Skeletal muscle cell (primary cell): ENCODE data around the gene FAH.

Experiments
- DNase-seq: peaks from one replicate; pipeline ENCODE4 v3.0.0-alpha.2; 2010; ENCODE audit warnings: low read depth
- H3K4me3 ChIP-seq: 2 replicates; pipeline ENCODE4 v1.5.1; 2011; ENCODE audit warnings: low read depth, mild to moderate bottlenecking, control low read depth, low read length, moderate library complexity

The FAH gene

GRCh38 chr15:80168421-80168820 lies 15.6 kb downstream of the FAH start:
- H3K4me3 ChIP-seq = no peak overlapping the region
- DNase-seq = no peak

- no peak overlapping the region for H3K4me3 ChIP-seq
- no peak for DNase-seq
These were observed 17.1 kb downstream of the FAH start for GRCh38 chr15:80169768-80170357.

- H3K4me3 ChIP-seq = no peak overlapping the region
- no peak for DNase-seq
These were observed 17.8 kb downstream of the FAH start for GRCh38 chr15:80170596-80170995.

GRCh38 chr15:80171787-80172186 lies 19.0 kb downstream of the FAH start:
- DNase-seq = no peak

GRCh38 chr15:80172401-80172800 lies 19.6 kb downstream of the FAH start:
- DNase-seq = no peak
- H3K4me3 ChIP-seq = no peak overlapping the region

More at GRCh38 chr15:80171787-80172186, 19.0 kb downstream of the FAH start:
- no peak overlapping the region for H3K4me3 ChIP-seq

- no peak overlapping the region for H3K4me3 ChIP-seq
- DNase-seq = no peak
These were observed 20.4 kb downstream of the FAH start for GRCh38 chr15:80173022-80173759.

- peak; percentile 63 for DNase-seq
- H3K4me3 ChIP-seq = no peak overlapping the region
These were observed 21.4 kb downstream of the FAH start for GRCh38 chr15:80174017-80174746.

GRCh38 chr15:80175436-80175835 lies 22.6 kb downstream of the FAH start:
- no peak overlapping the region for H3K4me3 ChIP-seq
- DNase-seq = no peak

- DNase-seq = no peak
- H3K4me3 ChIP-seq = no peak overlapping the region
These were observed 23.6 kb downstream of the FAH start for GRCh38 chr15:80176443-80176842.

- no peak overlapping the region for H3K4me3 ChIP-seq
- no peak for DNase-seq
These were observed 24.4 kb downstream of the FAH start for GRCh38 chr15:80177156-80177555.

GRCh38 chr15:80179025-80179759 lies 26.4 kb downstream of the FAH start:
- no peak overlapping the region for H3K4me3 ChIP-seq
- peak; percentile 82 for DNase-seq

GRCh38 chr15:80179935-80180334 lies 27.1 kb downstream of the FAH start:
- no peak for DNase-seq
- no peak overlapping the region for H3K4me3 ChIP-seq

GRCh38 chr15:80180468-80180867 lies 27.7 kb downstream of the FAH start:
- DNase-seq = no peak
- H3K4me3 ChIP-seq = no peak overlapping the region

GRCh38 chr15:80180986-80181385 lies 28.2 kb downstream of the FAH start:
- no peak overlapping the region for H3K4me3 ChIP-seq
- no peak for DNase-seq

GRCh38 chr15:80182611-80183261 lies 29.9 kb downstream of the FAH start:
- peak; percentile 26 for DNase-seq
- no peak overlapping the region for H3K4me3 ChIP-seq

GRCh38 chr15:80183306-80183705 lies 30.5 kb downstream of the FAH start:
- H3K4me3 ChIP-seq = no peak overlapping the region
- no peak for DNase-seq

GRCh38 chr15:80183886-80184285 lies 31.1 kb downstream of the FAH start:
- DNase-seq = no peak
- H3K4me3 ChIP-seq = no peak overlapping the region

GRCh38 chr15:80184554-80184953 lies 31.8 kb downstream of the FAH start:
- DNase-seq = no peak

GRCh38 chr15:80185152-80185551 lies 32.4 kb downstream of the FAH start:
- no peak overlapping the region for H3K4me3 ChIP-seq
- no peak for DNase-seq

More at GRCh38 chr15:80184554-80184953, 31.8 kb downstream of the FAH start:
- no peak overlapping the region for H3K4me3 ChIP-seq
